GM12801 (cell line): ENCODE data around the gene CRCP.

Source experiments
- CTCF ChIP-seq: IDR thresholded peaks from one replicate; pipeline ENCODE4 v1.5.1; 2011; ENCODE audit warnings: control low read depth; ENCODE audit not compliant: insufficient read length; ENCODE audit errors: extremely low read depth

The CRCP gene

GRCh38 chr7:66146701-66147100 is 32.1 kb downstream of the CRCP start:
- TF ChIP-seq CTCF, result no peak

DNA sequence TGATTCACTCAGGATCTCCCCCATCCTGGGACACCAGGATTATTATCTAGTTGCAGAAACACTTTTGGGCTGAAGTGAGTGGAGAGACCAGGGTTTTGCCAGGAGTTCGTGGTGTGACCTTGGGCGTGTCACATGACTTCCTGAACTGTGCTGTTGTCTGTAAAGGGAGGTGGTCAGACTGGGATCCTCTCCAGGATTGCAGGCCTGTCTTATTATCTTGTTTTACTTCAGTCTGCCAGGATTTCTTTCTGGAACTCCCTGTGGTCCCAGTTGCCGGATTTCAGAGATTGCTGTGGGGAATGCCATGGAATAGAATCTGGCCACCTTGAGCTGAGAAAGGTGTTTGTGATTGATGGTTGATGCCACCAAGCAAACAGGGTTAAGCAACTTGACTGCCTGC is 35.8 kb downstream of the CRCP start:
- TF ChIP-seq CTCF, result no peak

- no peak for TF ChIP-seq CTCF
These were observed 37.9 kb downstream of the CRCP start for GRCh38 chr7:66152371-66153191.

DNA sequence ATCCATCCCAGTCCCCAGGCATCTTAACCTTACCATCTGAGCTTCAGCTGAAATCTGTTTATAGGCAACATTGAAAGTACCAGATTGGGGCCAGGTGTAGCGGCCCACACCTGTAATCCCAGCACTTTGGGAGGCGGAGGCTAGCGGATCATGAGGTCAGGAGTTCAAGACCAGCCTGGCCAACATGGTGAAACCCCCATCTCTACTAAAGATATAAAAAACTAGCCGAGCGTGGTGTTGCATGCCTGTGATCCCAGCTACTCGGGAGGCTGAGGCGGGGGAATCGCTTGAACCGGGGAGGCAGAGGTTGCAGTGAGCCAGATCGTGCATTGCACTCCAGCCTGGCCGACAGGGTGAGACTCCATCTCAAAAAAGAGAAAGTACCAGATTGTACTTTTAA is 39.0 kb downstream of the CRCP start:
- TF ChIP-seq CTCF, result no peak

- no peak for TF ChIP-seq CTCF
These were observed 42.4 kb downstream of the CRCP start for GRCh38 chr7:66157060-66157459.

GRCh38 chr7:66162622-66163021 is 48.0 kb downstream of the CRCP start:
- TF ChIP-seq CTCF, result no peak

DNA sequence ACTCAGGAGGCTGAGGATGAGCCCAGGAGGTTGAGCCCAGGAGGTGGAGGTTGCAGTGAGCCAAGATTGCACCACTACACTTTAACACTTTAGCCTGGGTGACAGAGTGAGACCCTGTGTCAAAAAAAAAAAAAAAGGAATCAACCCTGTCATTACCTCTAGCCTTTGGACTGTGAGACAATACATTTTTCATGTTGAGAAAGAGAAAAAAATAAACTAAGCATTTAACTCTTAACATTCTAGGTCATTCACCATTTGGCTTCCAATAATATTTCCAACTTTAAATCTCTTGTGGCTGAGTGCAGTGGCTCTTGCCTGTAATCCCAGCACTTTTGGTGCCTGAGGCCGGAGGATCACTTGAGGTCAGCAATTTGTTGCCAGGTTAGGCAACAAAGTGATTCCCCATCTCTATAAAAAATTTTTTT is 48.6 kb downstream of the CRCP start:
- no peak for TF ChIP-seq CTCF
